ENCODE data around the gene CCNB3. TPM values are rescaled to one million over a fixed set of nuclear protein-coding genes. Genes with fewer than 3 reads are reported as not detected.
"Not testable (repeated sequence)": the region's sequence is repeated elsewhere in the genome, so short reads cannot be mapped to it uniquely, and the experiment has no call there.

The CCNB3 gene
- total RNA-seq, 1 experiment from 2014 or later = not detected

DNA sequence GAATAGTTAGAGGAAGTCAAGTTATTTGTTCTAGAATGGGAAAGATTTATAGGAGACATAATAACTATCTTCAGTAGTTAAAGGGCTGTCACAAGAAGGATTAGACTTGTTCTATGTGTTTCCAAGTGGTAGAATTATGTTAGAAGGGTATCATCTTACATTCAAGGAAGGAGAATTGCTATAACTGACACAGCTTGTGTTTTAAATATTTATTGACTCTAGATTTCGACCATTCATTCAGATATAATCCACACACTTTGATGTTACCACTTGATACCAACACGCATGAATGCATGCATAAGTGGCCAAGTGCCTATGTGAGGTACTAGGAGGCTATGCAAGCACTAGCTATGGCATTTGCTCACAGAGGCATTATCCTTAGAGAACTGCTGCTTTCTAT, 122.7 kb downstream of the CCNB3 start:
- no peaks in the 10 kb centered on the region for H3K27me3 ChIP-seq
- DNase-seq = no peak

DNA sequence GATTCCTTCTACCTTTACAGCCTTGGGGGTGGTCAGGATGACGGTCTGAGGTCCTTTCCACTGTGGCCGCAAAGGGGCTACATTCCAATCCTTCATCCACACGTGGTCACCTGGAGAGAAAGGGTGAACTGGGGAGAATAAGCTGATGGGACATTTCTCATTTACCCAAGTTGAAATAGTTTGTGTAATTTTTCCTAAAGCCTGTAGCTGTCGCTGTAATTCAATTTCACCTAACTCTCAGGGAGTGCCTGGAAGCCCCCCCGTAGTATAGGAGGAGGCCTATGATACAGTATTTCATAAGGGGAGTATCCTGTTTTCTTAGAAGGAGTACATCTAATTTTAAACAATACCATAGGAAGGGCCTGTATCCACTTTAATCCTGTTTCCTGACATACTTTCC, 128.1 kb downstream of the CCNB3 start:
- H3K36me3 ChIP-seq, DNase-seq, H3K27me3 ChIP-seq, H3K9me3 ChIP-seq, H3K4me3 ChIP-seq: not testable (repeated sequence)

More for the DNA sequence above, 122.7 kb downstream of the CCNB3 start:
- no peaks in the 10 kb centered on the region for H3K9me3 ChIP-seq
- no peaks in the 10 kb centered on the region for H3K36me3 ChIP-seq
- H3K4me3 ChIP-seq = no peak overlapping the region

DNA sequence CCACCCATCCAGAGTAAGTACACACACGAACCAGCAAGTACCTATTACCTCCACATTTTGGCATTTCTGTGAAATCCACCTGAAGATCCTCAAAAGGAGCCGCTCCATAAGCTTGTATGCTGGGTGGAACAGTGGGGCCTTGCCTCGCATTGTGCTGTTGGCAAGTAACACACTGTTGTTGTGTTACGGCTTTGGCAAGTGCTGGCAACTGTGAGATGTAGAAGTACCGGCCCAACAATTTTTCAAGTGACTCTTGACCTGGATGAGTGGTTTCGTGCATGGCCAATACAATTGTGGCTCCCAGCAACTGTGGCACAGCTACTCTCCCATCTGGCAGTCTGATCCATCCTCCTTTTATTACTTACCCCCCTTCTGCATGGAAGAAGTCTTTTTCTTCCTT, 128.7 kb downstream of the CCNB3 start:
- no peak overlapping the region for H3K4me3 ChIP-seq
- H3K9me3 ChIP-seq = no peaks in the 10 kb centered on the region
- no peaks in the 10 kb centered on the region for H3K27me3 ChIP-seq
- DNase-seq = no peak
- no peaks in the 10 kb centered on the region for H3K36me3 ChIP-seq

DNA sequence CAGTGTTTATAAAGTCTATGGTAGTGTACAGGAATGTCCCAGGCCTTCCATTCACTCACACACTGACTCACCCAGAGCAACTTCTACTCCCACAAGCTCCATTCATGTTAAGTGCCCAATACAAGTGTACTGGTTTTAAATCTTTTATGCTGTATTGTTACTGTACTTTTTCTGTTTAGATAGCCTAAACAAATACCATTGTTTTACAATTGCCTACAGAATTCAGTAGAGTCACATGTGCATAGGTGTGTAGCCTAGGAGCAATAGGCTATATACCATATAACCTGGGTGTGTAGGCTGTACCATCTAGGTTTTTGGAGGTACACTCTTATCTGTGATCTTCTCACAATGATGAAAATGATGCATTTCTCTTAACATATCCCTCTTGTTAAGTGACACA, 139.4 kb downstream of the CCNB3 start:
- H3K36me3 ChIP-seq = no peaks in the 10 kb centered on the region
- H3K9me3 ChIP-seq = no peaks in the 10 kb centered on the region
- H3K27me3 ChIP-seq = no peaks in the 10 kb centered on the region
- no peak for DNase-seq
- H3K4me3 ChIP-seq = no peak overlapping the region

DNA sequence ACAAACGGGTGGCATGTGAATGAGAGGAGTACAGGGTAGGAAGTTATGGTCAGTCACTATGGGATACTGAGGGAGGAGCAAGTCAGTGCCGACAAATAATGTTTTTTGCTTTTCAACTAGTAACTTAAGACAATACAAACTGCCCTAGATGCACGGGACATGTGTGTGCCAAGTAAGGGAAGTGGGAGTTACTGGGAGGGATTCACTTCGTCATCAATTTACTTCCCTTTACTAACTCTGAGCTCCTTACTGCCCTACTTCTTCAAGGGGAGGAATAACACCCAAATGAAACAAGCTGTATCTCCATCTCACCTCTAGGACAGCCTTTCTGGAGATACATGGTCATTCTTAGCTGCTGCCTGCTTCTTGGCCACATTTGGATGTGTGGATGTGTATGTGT, 168.4 kb downstream of the CCNB3 start:
- Histone ChIP-seq H3K9me3 (no peaks in the 10 kb centered on the region), H3K27me3 (no peaks in the 10 kb centered on the region), H3K4me3 (no peak overlapping the region), H3K36me3 (no peaks in the 10 kb centered on the region)
- DNase-seq = no peak

DNA sequence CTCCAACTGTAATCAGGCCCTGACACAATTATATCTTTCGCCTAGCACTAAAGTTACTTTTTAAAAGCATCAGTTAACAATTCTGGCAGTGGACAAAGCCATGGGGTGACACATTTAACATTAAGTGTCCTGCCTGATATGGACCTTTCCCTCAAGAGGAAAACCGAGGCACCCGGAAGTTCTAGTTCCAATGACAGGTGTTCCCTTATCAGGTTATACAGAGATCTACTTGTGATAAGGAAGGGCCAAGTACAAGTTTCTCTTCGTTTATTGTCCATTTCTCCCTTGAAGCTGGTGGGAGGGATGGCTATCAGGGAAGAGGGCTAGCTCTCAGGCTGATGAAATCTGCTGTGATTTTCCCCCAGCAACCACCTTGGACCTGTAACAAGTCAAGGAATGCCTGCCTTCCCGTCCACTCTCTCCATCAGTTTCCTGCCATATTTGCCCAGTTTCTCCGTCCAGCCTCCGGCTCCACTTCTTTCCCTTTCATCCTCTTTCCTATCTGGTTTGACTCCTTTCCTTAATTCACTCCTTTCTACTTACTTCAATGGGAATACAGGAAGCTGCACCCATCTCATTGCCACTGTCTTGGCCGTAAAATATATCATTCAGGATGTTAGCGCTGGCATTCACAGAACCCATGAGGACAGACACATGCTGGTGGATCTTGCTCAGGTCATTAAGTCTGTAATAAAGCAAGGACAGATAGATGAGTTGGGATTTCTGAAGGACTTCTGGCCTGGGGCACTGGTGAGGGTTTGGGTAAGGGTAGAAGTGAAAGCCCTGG, 171.1 kb downstream of the CCNB3 start:
- no peaks in the 10 kb centered on the region for H3K27me3 ChIP-seq
- no peaks in the 10 kb centered on the region for H3K36me3 ChIP-seq
- H3K4me3 ChIP-seq = no peak overlapping the region
- no peak for DNase-seq
- H3K9me3 ChIP-seq = no peaks in the 10 kb centered on the region

DNA sequence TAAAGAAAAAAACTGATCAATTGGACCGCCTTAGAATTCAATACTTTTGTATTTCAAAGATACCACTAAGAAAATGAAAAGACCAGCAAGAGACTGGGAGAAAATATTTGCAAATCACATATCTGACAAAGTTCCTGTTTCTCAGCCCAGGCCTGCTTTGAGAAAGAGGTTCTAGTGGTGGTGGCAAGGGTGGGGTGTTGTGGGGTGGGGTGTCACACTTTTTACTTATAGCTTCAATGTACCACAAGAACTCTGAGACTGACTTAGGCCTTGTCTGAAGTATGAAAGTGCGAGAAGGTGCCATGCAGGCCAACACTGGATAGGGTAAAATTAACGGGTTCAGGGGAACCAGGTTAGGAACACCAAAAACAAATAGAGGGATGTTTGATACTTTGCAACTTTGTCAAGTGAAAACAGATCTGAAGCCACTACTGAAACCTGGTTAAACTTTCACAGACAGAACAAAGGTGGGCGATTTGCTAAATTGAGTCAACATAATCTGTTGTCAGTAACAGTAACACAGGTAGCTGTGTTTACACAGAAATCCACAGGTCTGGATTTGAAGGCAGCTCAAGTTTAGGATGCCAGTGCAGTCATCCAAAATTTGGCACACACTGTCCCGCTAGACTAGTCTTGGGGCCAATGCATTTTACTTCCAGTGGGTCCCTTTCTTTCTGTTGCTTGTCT, 177.3 kb downstream of the CCNB3 start:
- H3K36me3 ChIP-seq = no peaks in the 10 kb centered on the region
- no peak for DNase-seq
- no peaks in the 10 kb centered on the region for H3K27me3 ChIP-seq
- no peaks in the 10 kb centered on the region for H3K9me3 ChIP-seq
- no peak overlapping the region for H3K4me3 ChIP-seq

DNA sequence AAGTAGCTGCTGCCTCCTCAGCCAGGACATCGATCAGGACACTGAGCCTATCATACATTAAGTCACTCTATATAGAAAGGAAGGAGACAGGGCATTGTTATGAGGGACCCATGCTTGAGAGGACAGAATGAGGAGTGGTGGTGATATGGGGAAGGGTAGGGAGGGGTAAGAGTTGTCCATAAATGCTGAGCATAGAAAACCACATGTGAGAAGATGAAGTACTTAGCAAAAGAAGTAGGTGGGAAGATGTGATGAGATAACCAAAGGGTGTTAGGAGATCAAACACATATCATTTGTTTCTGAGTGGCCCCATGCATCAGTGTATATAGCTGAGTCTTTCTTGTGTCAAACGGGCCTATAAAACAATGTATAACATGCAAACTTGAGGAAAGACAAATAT, 182.0 kb downstream of the CCNB3 start:
- Histone ChIP-seq H3K27me3 (no peaks in the 10 kb centered on the region), H3K36me3 (no peaks in the 10 kb centered on the region), H3K4me3 (no peak overlapping the region), H3K9me3 (no peaks in the 10 kb centered on the region)
- no peak for DNase-seq

DNA sequence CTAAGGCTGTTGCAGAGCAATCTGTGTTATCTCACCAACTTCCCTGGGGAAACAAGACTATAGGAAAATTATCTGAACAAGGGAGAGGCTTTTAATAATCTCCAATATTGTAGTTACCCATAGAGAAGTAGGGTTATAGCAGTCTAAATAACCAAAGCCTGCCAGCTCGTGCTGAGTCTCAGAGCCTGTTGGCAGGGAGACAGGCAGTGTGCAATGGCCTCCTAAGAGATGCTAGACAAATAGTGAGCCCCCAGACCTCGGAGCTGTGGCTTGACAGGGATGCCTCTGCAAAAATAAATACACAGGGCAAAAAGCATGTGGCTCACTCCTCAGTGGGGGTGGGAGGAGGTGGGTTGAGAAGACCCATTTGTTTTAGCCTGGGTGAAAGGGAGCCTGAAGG, 189.3 kb downstream of the CCNB3 start:
- Histone ChIP-seq H3K4me3 (no peak overlapping the region), H3K9me3 (no peaks in the 10 kb centered on the region), H3K27me3 (no peaks in the 10 kb centered on the region), H3K36me3 (no peaks in the 10 kb centered on the region)
- DNase-seq = no peak

Other genes with a start within 250 kb of the CCNB3 start
- gene AKAP4, start 3.8 kb upstream of the CCNB3 start, total RNA-seq (2014; rRNA removed; shearing (Covaris generic); ENCODE audit: low replicate concordance) = not detected in 2 replicates

Data from MG63 (cell line).